ENCODE results near the gene TMEM117.
"Not testable (repeated sequence)": the region's sequence is repeated elsewhere in the genome, so short reads cannot be mapped to it uniquely, and the experiment has no call there.

The TMEM117 gene

GRCh38 chr12:44224399-44225148 lies 388.7 kb downstream of the TMEM117 start:
- no peak for DNase-seq (ENCODE audit: low read depth)

- no peak for DNase-seq (ENCODE audit: low read depth)
Observed at GRCh38 chr12:44225149-44225510, 389.2 kb downstream of the TMEM117 start.

GRCh38 chr12:44227616-44228015 lies 391.7 kb downstream of the TMEM117 start:
- DNase-seq (ENCODE audit: low read depth), result no peak

- no peak for DNase-seq (ENCODE audit: low read depth)
Observed at GRCh38 chr12:44229846-44230245, 394.0 kb downstream of the TMEM117 start.

GRCh38 chr12:44235674-44236073 lies 399.8 kb downstream of the TMEM117 start:
- DNase-seq (ENCODE audit: low read depth), result no peak

- no peak for DNase-seq (ENCODE audit: low read depth)
Observed at GRCh38 chr12:44240186-44240585, 404.3 kb downstream of the TMEM117 start.

GRCh38 chr12:44245932-44246331 lies 410.1 kb downstream of the TMEM117 start:
- no peak for DNase-seq (ENCODE audit: low read depth)

GRCh38 chr12:44246482-44247105 lies 410.7 kb downstream of the TMEM117 start:
- no peak for DNase-seq (ENCODE audit: low read depth)

- no peak for DNase-seq (ENCODE audit: low read depth)
Observed at GRCh38 chr12:44247588-44247987, 411.7 kb downstream of the TMEM117 start.

GRCh38 chr12:44248436-44248835 lies 412.6 kb downstream of the TMEM117 start:
- no peak for DNase-seq (ENCODE audit: low read depth)

- DNase-seq (ENCODE audit: low read depth), result not testable (repeated sequence)
Observed at GRCh38 chr12:44250440-44250839, 414.6 kb downstream of the TMEM117 start.

GRCh38 chr12:44253338-44253856 lies 417.5 kb downstream of the TMEM117 start:
- no peak for DNase-seq (ENCODE audit: low read depth)

GRCh38 chr12:44258246-44258645 lies 422.4 kb downstream of the TMEM117 start:
- DNase-seq (ENCODE audit: low read depth), result no peak

- DNase-seq (ENCODE audit: low read depth), result no peak
Observed at GRCh38 chr12:44259890-44260289, 424.0 kb downstream of the TMEM117 start.

- no peak for DNase-seq (ENCODE audit: low read depth)
Observed at GRCh38 chr12:44260581-44260980, 424.7 kb downstream of the TMEM117 start.

- DNase-seq (ENCODE audit: low read depth), result no peak
Observed at GRCh38 chr12:44285321-44285960, 449.6 kb downstream of the TMEM117 start.

- DNase-seq (ENCODE audit: low read depth), result no peak
Observed at GRCh38 chr12:44286336-44286735, 450.5 kb downstream of the TMEM117 start.

GRCh38 chr12:44286821-44287505 lies 451.1 kb downstream of the TMEM117 start:
- no peak for DNase-seq (ENCODE audit: low read depth)

GRCh38 chr12:44287545-44287944 lies 451.7 kb downstream of the TMEM117 start:
- no peak for DNase-seq (ENCODE audit: low read depth)

GRCh38 chr12:44294649-44295048 lies 458.8 kb downstream of the TMEM117 start:
- no peak for DNase-seq (ENCODE audit: low read depth)

GRCh38 chr12:44295958-44296623 lies 460.2 kb downstream of the TMEM117 start:
- no peak for DNase-seq (ENCODE audit: low read depth)

- no peak for DNase-seq (ENCODE audit: low read depth)
Observed at GRCh38 chr12:44296624-44297197, 460.8 kb downstream of the TMEM117 start.

All from stimulated activated CD8-positive, alpha-beta memory T cell treated with anti-CD3 and anti-CD28 coated beads, Interleukin-4, amount 100 ng/mL, for 24 hours (primary cell).